Effector CD4-positive, alpha-beta T cell (primary cell): ENCODE data around the gene MARCHF3.
"Not testable (repeated sequence)": the region's sequence is repeated elsewhere in the genome, so short reads cannot be mapped to it uniquely, and the experiment has no call there.

Experiments used
- DNase-seq: peaks from one replicate; pipeline ENCODE4 v3.0.0-alpha.2; 2020

Gene MARCHF3

DNA sequence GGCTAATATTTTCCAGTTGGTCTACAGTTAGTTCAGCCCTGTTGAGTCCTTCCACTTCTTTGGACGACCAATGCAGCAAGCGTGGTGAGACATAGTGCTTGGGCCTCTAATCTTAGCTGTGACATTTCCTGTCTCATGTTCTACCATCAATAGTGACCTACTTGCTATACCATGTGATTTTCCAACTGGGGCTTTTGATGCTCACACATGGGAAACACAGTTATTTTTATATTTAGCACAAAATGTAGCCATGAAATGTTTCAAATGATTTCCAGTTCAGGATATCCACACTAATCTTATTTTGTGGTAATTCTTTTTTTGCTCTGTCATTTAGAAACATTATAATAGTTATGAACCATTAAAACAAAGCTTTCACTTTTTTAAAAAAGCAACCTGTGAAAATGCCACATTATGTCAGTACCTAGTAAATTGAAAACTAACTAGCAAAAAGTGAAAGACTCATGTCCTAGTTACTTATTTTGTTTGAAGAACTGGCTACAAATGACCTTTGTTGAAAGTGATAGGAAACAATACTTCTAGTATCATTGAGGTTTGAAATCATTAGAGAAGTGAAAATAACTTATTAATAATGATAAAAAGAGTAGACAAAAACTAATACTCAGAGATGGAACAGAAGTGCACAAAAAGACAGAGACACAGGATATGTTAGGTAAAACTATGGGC is 18.3 kb downstream of the MARCHF3 start:
- no peak for DNase-seq

DNA sequence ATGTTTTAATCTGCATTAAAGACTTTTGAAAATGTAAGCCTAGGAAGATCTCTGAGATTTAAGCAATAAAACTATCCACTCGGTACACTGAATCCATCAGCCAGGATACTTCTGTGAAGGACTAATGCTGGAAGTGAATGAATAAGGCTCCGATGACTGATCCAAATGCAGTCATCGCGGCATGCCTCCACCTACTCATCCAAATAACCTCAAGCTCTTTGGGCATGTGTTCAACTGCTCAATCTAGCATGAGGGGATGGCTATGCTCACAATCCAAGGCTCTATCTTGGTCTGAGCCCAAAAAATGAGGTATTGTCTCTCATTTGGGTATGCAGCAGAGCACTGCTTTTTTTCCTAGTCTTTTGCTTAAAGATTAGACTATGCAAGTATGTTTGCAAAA is 19.2 kb downstream of the MARCHF3 start:
- no peak for DNase-seq

DNA sequence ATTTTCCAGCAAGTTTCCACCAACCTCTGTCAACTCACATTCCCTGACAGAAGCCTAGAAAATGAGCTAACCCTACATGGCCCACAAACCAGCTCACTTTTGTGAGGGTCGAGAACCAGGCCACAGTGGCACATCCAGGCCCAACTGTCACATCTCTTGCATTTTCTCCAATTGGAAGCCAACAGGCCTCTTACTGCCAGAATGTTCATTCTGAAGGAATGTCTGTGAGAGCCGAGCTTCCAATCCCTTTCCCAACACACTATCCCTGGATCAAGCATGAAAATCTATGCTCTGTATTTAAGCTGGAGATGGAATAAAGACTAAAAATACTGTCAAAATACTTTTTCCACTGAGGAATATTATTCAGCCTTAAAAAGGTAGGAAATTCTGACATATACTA is 20.0 kb downstream of the MARCHF3 start:
- no peak for DNase-seq

DNA sequence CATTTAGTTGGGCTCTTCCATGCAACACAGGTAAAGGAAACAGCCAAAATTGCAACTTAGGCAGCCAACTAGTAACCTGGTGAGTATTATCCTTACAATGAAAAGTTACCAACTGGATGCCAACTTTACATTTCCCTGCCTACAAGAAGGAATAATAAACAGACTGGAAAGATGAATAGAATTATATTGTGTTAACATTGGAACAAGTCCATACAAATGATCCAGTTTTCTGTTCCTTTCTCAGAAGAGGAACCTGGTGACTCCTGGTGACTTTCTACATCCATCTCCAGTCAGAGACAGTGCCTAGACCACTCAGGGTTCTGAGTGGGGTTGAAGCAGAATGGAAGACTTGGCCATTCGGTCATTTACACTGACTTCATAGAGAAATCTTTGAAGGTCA is 20.6 kb downstream of the MARCHF3 start:
- DNase-seq = no peak

DNA sequence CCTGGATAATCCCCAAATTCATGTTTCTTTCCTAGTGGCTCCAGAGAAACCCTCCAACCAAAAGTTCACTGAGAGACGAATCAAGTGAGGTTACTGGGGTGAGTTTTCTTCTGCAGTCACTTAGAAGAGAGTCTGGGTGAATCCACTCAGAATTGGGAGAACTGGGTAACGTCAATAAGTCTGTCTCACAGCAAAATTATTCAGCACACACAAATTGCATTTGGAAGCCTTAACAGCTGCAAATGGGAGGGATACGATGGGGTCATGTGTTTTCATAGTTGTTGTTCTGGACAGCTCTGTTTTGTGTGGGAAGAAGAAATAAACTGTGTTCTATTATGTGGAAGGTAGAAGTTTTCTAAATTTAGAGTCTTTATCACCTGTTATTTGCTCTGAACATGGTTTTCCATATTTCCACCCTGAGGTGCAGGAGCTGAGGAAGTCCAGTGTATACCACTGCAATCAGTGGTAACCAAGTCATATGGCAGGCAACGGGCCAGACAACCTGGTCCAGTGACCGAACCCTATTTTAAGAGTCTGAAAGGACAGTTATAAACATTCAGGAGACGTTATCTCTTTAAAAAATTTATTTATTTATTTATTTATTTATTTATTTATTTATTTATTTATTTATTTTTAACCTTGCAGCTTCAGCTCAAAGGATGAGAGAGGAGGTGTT is 21.9 kb downstream of the MARCHF3 start:
- DNase-seq = no peak

DNA sequence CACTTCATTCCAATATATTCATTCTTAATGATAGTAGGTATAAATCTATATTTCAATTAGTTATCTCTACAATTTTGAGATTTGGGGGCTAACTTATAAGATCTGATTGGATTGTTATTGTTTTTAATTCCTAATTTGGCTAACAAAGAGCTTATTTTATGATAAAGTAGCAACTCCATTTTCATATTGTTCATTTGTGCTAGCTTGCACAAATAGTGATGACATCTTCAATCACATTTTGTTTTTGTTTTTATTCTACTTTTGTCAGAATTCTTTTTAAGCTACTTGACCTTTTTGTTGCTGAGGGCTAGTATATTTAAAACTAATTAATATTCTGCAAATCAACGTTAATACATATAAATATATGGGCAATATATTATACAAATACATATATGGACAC is 22.8 kb downstream of the MARCHF3 start:
- no peak for DNase-seq

DNA sequence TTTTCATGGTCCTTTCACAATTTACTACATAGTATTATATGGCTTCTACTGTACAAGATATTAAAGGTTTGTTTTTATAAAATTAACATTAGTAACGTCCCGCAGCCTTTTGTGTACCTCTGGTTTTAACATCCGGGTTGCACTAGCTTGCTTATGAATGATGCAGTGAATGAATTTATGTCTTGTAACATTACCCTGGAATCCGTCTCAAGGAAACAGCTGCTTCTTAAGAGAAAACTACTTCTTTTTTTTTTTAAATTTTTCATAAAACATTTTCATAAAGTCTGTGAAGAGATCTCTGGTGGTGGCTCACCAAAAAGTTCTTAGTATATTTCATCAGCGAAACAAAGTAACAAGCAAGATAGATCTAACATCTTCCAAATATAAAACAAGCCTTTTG is 23.6 kb downstream of the MARCHF3 start:
- DNase-seq = no peak

DNA sequence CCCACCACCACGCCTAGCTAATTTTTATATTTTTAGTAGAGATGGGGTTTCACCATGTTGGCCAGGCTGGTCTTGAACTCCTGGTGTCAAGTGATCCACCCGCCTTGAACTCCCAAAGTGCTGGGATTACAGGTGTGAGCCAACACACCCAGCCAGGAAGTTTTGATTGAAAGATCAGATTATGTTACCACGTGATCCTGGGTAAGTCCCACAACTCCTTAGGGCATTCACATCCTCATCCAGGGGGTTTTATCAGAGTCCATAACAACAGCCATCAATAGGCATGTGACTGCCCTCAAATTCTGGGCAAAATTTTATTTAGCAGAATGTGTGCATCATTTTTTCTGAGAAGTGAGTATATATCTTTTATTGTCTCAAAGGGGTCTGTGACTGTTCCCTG is 25.1 kb downstream of the MARCHF3 start:
- DNase-seq = not testable (repeated sequence)

DNA sequence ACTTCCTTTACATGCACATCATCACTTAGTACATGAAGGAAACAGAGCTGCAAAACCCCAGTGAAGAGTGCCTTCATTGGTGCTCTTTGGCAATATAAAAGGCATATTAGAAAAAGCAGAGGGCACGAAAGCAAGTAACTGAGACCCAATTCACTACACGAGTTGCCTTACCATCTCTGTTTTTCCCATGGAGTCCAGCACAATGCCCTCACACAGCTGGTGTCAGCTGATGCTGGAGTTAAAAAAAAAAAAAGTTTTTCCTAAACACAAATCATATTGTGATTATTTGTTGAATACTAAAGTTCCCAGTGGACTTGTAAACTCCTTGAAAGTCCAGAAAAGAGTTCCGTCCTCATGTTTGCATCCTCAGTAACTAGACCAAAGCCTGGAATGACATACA is 25.6 kb downstream of the MARCHF3 start:
- DNase-seq = no peak

DNA sequence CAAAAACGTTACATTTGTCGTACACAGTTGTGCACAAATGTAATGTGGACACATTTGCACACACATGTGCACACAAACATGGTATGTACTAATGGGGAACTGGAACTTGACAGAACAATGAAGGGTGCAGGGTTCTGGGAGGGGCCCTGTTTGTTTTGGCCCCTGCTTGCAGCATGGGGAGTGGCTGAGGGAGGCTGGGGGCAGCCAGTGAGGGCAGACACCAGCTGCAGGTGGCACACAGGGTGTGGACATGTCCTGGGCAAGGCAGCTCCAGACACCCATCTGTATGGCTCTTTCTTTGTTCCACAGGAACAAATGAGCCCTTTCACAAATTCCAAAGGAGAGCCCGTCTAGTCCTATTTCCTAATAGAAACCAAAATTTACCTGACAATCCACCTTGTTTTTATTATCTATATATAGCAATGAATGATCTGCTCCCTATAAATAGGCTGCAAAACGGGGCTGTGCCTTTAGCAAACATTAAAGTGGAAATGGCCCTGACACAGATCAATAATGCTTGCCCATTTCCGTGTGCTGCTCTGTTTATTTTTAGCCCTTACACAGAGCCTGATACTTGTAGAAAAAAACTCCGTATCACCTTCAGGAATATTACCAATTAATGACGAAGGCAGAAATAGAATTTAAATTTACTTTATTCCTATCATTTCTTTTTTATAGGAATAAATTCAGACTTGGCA is 26.4 kb downstream of the MARCHF3 start:
- no peak for DNase-seq

DNA sequence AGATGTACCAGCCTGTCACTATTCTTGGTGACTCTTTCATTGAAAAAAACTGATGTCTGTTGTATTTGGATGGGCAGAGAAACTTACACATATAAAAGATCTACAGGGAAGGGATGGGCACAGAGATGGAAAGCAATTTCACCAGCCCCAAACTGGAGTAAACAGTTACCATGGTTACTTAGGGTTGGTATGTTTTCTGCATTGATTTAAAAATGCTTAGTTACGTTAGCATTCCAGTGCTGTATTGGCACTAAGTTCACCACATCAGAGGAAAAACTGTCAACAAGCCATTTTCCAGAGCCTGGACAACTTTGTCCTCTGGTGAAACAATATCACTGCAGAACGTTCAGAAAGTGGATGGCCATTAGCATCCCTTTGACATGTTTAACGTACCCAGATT is 28.0 kb downstream of the MARCHF3 start:
- no peak for DNase-seq

DNA sequence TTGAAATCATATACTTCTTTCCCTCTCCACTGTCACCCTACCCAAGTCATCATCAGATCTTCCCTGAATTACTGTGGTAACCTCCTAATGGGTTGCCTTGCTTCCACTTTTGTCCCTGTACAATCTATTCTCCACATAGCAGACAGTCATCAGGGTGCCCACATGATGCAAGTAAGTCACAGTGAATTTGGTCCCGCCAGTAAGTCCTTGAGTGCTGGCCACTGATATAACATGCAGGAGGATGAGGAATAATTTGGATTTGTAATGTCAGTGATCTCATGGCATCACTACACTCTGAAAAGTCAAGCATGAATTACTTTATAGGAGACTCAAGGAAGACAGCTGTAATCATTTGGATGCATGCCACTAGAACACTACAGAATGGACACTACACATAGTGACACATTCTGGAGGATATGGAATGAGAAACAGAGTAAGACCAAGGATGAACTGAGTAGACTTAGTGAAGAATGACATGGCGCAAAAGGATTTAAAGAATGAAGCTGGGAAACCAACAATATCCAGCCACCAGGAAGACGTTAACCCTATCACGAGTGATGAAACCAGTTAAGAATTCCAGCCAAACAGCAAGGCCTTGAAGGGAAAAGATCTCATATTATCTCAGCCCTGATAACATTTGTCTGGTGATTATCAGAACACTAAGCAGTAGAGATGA is 28.6 kb downstream of the MARCHF3 start:
- DNase-seq = no peak

DNA sequence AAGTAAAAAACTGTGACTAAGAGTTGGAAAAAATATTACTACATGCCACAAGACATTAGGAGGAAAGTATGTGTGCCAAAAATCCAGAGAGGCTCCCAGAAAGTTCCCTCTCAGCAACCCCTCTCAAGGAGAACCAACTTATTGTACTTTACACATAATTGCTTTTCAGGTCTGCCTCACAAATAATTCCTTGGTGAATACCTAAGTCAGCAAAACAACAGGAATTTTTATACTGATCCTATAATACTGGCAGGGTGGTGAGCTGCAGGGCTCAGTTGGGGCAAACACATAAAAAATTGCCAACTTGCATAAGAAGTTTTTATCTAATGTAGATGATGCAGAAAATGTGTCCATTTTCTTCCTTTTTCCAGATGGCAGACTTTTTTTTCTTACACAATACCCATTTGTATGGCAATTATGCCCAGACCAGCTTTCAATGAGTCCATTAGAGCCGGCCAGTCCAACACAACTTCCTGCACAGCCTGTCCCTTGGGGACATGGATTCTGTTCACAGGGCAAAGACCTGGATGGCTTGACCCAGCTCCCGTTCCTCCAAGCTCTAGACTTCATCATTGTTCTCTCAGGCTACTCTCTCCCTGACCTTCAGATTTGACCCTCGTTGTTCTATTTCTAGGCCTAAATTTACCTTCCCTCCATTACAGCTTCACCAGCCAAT is 31.3 kb downstream of the MARCHF3 start:
- DNase-seq = no peak

DNA sequence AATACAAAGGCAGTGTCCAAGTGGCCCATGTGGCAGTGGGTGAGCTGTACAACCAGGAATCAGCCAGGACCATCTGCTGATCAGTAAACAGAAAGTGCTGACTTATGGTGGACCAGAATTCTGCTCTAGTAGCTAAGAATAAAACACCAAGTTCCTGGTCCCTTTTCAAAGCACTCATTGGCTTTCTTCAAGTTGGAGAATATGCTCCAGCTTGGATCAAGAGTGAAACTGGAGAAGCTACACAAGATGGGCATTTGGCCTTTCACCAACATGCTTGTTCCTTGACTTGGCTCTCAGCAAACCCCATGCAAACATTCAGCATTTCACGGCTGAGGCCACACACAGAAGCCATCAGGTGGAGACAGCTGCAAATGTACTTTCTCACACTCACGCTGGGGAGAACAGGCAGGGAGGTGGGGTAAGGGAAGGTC is 32.1 kb downstream of the MARCHF3 start:
- no peak for DNase-seq

DNA sequence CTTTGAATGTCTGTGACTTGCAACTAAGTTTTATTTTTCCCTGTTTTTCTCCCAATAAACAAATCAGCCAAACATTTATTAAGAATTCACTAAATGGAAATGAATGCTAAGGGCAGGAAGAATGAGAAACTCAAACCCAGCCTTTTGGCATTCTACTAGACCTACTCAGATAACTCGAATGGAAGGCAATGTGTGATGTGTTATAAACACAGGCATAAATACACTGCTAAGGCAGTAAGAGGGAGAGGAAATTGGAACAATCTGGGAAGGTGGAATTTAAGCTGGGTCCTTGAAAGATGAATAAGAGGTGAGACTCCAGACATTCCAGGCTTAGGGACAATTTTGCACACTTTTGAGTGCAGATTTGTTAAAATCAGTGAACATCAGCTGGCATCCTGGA is 34.7 kb downstream of the MARCHF3 start:
- DNase-seq = no peak

DNA sequence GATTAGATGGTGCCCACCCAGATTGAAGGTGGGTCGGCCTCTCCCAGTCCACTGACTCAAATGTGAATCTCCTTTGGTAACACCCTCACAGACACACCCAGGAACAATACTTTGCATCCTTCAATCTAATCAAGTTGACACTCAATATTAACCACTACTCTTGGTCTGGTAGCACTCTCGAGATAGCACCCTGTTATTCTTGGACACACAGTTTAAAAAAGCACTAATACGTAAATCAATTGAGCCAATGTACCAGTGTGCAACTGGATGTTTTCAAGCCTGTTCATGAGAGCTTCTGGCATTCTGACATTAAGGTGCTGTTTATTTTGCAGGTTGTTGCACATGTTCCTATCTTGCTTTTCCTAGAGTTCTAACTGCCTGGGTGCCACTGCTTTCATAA is 35.3 kb downstream of the MARCHF3 start:
- DNase-seq = no peak

DNA sequence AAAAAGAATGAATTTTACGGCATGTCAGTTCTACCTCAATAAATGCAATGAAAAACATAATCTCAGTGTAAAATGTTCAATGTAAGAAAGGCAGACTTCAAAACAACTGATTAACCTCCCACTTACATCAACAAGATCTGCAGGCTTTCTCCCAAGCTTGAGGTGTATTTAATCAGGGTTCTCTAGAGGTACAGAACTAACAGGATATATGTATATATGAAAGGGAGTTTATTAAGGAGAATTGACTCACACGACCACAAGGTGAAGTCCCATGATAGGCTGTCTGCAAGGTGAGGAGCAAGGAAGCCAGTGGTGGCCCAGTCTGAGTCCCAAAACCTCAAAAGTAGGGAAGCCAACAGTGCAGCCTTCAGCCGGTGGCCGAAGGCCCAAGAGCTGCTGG is 35.9 kb downstream of the MARCHF3 start:
- no peak for DNase-seq

DNA sequence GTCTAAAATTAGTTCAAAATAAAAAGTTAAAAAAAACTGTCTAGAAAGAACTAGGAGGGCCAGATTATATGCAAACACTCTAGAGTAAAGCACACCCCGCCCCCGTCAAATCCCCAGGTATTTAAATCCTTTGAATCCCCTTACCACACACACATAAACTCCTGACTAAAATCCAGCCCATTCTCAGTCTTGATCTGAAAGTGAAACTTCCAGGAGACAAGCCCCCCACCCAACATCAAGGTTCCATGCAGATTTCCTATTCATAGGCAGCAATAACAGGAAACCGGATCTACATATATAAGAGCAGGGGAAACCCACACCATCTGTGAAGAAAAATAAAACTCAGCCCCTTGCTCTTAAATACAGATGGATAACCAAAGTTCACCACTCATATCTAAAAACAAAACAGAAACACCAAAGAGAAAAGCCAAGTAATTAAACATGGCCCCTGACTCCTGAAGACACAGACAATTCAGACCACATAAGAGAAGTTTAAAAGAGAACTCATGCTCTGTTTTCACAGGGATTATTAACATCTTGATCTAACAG is 42.3 kb downstream of the MARCHF3 start:
- DNase-seq = no peak

DNA sequence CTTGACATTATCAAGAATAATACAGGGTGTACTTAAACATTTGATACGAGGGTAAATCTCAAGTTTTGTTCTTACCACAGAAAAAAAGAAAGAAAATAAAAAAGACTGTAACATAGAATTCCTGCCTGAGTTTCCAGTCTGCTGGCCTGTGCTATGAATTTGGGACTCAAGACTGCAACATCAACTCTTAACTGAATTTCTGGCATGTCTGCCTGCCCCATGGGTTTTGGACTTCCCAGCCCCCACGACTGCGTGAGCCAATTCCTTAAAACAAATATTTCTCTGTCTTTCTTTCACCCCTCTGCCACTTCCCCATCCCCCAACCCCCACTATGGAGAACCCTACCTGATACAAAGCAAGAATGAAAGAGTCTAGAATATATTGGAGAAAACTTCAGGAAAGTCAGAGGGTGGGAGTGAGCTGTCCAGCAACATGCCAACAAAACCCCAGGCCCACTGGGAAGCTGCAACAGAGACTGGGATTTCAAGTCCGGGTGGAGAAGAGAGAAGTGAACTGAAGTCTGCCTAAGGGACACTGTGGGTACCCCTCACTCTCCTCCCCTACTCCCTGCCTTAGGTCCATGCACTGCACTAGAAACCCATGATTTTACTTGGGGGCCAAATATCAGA is 43.0 kb downstream of the MARCHF3 start:
- no peak for DNase-seq

DNA sequence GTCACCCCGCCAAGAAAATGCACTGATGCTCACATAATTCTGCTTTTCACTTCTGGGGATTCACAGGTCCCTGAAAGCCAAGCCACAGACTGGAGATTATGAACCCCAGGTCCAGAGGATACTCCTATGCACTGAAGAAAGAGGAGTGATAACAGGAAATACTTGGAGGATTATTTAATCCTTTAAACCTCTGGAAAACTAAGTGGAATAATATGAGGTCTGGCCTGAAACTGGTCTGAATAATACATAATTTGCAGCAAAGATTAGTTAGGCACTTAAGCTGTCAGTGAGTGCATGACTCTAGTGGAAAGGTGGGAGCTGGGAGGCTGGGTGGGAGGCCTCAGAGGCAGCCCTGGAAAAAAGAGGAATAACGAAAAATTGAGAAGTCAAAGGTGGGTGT is 45.7 kb downstream of the MARCHF3 start:
- DNase-seq = no peak

DNA sequence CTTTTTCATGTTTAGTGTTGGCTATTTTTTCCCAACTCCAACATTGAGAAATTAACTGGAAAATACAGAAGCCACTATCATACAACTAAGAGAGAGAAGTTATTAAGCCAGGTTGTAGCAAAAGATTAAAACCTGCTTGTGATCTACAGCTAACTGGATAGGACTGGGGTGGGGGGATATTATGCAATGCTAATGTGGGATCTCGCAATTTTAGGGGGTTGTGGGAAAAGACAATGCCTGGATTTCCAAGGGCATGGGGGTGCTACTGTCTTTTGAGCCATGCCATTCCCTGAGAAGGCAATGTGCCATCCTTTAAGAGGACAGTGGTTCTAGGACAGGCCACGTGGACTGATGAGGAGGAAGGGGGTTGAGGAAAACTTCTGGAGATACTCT is 46.5 kb downstream of the MARCHF3 start:
- DNase-seq = no peak
